ENCODE data around the gene RBM28.
"Not testable (repeated sequence)": the region's sequence is repeated elsewhere in the genome, so short reads cannot be mapped to it uniquely, and the experiment has no call there.

RBM28 gene

DNA sequence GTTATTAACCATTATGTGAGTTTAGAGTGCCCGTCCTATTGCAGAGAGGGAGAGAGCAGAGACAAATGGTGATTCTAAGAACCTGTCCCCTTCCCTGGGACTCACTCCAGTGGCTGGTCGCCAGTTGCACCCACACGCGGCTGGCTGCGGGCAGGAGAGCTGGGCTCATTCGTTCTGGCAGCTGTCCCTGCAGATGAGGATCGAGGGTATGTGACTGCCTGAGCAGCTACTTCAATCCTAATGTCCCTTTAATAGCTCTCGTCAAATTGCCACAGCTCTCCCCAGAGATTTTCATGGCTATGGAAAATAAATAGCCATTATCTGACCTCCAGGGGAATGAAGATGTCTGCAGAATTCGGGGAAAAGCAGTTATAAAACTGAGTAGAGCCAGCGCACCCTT lies 41.6 kb downstream of the RBM28 start:
- no peaks in the 10 kb centered on the region for H3K9me3 Mint-ChIP-seq
- no peaks in the 10 kb centered on the region for H3K4me1 Mint-ChIP-seq (ENCODE audit: low read depth)
- H3K36me3 Mint-ChIP-seq (ENCODE audit: low read depth), result peaks cover 29% of the 10 kb centered on the region
- no peak overlapping the region for H3K27ac Mint-ChIP-seq
- no peaks in the 10 kb centered on the region for H3K27me3 Mint-ChIP-seq
- no peak overlapping the region for H3K4me3 Mint-ChIP-seq

DNA sequence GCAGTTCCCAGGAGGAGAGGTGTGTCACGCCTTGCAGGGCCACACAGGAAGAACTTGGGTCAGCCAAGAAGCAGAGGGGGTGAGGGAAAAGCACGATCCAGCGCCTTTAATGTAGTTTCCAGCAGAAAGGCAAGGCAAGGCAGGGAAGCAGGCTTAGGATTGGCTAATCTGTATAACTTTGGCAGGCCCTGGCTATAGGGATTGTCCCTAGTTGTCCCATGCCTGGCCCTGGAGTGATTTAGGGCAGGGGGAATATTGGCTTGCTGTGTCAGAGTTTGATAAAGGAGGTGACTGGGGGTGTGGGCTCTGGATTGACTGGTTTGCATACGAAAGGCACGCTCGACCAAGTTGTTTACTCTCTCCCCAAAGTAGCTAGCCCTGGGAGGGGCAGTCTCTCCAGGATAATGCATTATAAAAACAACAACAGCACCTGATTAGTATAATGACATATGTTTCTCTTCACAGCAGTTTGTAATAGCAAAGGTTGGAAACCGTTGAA lies 44.5 kb downstream of the RBM28 start:
- Mint-ChIP-seq H3K27me3 (no peaks in the 10 kb centered on the region), H3K4me1 (ENCODE audit: low read depth) (no peaks in the 10 kb centered on the region), H3K36me3 (ENCODE audit: low read depth) (peaks cover 11% of the 10 kb centered on the region), H3K27ac (no peak overlapping the region), H3K9me3 (no peaks in the 10 kb centered on the region), H3K4me3 (no peak overlapping the region)

DNA sequence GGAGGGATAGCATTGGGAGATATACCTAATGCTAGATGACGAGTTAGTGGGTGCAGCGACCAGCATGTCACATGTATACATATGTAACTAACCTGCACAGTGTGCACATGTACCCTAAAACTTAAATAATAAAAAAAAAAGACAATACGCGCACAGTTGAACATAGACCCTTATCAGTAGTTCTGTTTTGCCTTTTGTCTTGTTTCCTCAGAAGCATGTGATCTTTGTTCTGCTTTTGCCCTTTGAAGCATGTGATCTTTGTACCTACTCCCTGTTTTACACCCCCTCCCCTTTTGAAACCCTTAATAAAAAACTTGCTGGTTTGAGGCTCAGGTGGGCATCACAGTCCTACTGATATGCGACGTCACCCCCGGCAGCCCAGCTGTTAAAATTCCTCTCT lies 45.7 kb downstream of the RBM28 start:
- not testable (repeated sequence) for H3K9me3 Mint-ChIP-seq; H3K4me3 Mint-ChIP-seq; H3K4me1 Mint-ChIP-seq (ENCODE audit: low read depth); H3K27ac Mint-ChIP-seq; H3K27me3 Mint-ChIP-seq; H3K36me3 Mint-ChIP-seq (ENCODE audit: low read depth)

DNA sequence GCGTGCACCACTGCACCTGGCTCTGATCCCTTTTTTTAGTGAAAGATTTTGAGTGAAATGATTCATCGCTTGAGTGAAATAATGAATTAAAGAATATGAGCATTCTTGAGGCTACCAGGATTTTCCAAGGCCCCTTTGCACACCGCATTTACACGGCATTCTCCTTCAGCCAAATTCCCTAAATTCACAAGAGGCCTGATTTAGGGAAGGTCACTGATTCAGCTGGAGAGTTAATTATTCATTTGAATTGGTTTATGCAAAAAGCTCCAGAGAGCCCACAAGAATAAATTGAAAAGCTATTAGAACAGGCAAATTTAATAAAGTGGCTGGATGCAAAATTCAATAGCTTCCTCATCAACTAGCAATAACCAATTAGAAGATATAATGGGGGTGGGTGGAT lies 56.2 kb downstream of the RBM28 start:
- peaks cover 24% of the 10 kb centered on the region for H3K36me3 Mint-ChIP-seq (ENCODE audit: low read depth)
- no peaks in the 10 kb centered on the region for H3K9me3 Mint-ChIP-seq
- H3K4me1 Mint-ChIP-seq (ENCODE audit: low read depth), result no peaks in the 10 kb centered on the region
- H3K4me3 Mint-ChIP-seq, result no peak overlapping the region
- H3K27ac Mint-ChIP-seq, result no peak overlapping the region
- H3K27me3 Mint-ChIP-seq, result no peaks in the 10 kb centered on the region

DNA sequence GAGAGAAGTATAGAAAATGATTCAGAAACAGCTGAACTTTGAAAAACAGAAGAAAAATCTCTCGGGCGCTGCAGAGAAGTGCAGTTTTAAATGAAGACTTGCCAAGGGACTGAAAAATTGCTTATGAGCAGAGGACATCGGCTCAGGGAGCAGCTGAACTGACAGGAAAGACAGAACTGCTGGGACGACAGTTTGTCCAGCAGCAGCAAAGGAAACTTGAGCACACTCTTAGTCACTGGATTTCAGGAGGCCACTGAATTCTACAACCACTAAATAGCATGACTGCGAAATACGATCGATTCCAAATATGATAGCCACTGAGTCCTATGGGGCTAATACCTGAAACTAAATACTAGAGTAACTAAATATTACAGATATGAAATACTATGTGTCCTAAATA lies 59.6 kb downstream of the RBM28 start:
- Mint-ChIP-seq H3K9me3 (peaks cover 12% of the 10 kb centered on the region), H3K36me3 (ENCODE audit: low read depth) (peaks cover 22% of the 10 kb centered on the region), H3K27me3 (no peaks in the 10 kb centered on the region), H3K27ac (no peak overlapping the region), H3K4me1 (ENCODE audit: low read depth) (no peaks in the 10 kb centered on the region), H3K4me3 (no peak overlapping the region)

DNA sequence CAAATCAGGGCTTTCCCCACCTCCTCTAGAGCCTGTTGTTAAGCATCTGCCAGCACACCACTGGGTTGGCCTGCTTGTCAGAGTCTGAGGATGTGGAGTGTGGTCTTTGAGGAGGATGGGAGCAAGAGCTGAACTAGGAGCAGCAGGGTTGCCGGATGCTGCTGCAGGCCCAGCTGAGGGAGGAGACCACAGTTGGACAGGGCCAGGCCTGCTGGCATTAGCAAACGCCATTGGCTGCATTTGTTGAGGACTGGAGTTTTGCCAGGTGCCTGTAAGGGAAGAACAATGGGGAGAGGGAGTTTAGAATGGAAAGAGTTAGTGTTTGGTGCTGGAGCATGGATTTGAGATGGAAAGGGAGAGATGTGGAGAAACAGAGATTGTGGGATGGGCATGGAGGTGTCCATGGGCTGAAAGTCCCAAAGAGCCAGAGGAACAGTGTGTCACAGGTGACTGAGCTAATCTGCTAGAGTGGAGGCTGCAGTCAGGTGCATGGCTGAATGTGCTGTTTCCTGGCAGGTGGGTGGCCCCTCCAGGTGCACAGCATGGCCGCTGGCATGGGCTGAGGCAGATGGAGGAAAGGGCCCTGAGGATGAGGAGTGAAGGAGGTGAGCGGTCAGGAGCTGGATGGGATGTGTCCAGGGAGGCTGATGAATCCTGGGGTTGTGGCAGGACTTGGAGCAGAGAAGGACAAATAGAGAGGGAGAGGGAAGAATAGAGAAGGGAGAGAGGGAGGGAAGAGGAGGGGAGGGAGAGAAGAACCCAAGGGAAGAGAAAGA lies 61.9 kb downstream of the RBM28 start:
- Mint-ChIP-seq H3K27me3 (no peaks in the 10 kb centered on the region), H3K4me3 (no peak overlapping the region), H3K36me3 (ENCODE audit: low read depth) (peaks cover 22% of the 10 kb centered on the region), H3K9me3 (peaks cover 12% of the 10 kb centered on the region), H3K27ac (no peak overlapping the region), H3K4me1 (ENCODE audit: low read depth) (no peaks in the 10 kb centered on the region)

DNA sequence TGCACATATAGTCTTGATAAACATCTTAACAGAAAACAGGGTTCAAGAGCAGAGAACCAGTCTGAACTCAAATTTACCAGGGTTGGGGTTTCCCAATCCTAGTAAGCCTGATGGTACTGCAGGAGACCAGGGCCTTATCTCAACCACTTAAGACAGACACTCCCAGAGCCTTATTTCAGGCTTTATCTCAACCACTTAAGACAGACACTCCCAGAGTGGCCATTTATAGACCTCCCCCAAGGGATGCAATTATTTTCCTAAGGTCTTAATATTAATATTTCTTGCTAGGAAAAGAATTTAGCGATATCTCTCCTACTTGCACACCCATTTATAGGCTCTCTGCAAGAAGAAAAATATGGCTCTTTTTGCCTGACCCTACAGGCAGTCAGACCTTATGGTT lies 63.3 kb downstream of the RBM28 start:
- not testable (repeated sequence) for H3K4me3 Mint-ChIP-seq; H3K27ac Mint-ChIP-seq; H3K27me3 Mint-ChIP-seq; H3K4me1 Mint-ChIP-seq (ENCODE audit: low read depth)
- Mint-ChIP-seq H3K36me3 (ENCODE audit: low read depth) (peaks cover 20% of the 10 kb centered on the region), H3K9me3 (peaks cover 12% of the 10 kb centered on the region)

DNA sequence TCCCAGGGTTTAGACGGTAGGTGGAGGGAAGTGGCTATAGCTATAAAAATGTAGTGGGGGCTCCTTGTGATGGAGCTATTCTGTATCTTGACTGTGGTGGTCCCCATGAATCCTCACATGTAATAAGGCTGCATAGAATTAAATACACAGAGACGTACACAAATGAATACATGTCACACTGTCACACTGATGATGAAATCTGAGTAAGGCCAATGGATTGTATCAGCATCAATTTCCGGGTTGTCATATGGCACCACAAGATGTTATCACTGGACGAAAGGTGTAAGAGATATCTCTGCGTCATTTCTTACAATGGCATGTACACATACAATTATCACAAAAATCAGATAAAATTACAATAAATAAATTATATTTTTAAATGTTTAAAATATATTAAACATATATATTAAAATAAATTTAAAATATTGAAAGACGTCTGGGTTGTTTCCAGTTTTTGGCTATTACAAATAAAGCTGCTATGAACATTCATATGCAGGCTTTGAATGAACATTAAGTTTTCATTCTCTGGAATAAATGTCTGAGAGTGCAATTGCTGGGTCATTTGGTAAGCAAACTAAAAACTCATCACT lies 64.5 kb downstream of the RBM28 start:
- Mint-ChIP-seq H3K27me3 (no peaks in the 10 kb centered on the region), H3K9me3 (peaks cover 12% of the 10 kb centered on the region), H3K4me3 (no peak overlapping the region), H3K36me3 (ENCODE audit: low read depth) (peaks cover 16% of the 10 kb centered on the region), H3K27ac (no peak overlapping the region), H3K4me1 (ENCODE audit: low read depth) (no peaks in the 10 kb centered on the region)

DNA sequence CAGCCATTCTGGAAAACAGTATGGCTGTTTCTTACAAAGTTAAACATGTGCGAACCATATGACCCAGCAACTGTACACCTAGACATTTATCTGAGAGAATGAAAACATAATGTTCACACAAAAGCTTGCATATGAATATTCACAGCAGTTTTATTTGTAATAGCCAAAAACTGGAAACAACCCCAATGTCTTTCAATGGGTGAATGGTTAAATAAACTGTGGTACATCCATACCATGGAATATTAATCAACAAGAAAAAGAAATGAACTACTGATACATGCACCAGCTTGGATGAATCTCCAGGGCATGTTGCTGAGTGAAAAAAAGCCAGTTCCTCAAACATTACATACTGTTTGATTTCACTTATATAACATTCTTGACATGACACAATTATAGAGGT lies 65.3 kb downstream of the RBM28 start:
- Mint-ChIP-seq H3K27me3 (peaks cover 1% of the 10 kb centered on the region), H3K36me3 (ENCODE audit: low read depth) (peaks cover 16% of the 10 kb centered on the region), H3K9me3 (peaks cover 12% of the 10 kb centered on the region), H3K4me1 (ENCODE audit: low read depth) (no peaks in the 10 kb centered on the region), H3K4me3 (no peak overlapping the region), H3K27ac (no peak overlapping the region)

DNA sequence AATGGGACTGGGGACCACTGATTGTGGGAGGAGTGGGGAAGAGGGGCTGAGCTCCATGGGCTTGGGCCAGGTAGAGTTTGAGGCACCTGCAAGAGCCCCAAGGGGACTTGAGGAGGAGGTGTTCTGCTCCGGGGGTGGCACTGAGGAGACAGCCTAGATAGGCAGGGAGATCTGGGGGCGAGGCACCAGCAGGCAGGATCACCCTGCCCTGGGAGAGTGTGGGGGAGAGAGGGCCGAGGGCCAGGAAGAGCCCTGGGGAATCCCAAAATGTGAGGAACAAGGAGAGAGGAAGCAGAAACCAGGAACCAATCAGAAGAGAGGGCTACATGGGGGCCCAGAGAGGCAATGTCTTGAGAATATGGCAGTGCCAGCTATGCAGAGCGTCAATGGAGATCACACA lies 68.0 kb downstream of the RBM28 start:
- Mint-ChIP-seq H3K36me3 (ENCODE audit: low read depth) (peaks cover 9% of the 10 kb centered on the region), H3K27ac (no peak overlapping the region)

DNA sequence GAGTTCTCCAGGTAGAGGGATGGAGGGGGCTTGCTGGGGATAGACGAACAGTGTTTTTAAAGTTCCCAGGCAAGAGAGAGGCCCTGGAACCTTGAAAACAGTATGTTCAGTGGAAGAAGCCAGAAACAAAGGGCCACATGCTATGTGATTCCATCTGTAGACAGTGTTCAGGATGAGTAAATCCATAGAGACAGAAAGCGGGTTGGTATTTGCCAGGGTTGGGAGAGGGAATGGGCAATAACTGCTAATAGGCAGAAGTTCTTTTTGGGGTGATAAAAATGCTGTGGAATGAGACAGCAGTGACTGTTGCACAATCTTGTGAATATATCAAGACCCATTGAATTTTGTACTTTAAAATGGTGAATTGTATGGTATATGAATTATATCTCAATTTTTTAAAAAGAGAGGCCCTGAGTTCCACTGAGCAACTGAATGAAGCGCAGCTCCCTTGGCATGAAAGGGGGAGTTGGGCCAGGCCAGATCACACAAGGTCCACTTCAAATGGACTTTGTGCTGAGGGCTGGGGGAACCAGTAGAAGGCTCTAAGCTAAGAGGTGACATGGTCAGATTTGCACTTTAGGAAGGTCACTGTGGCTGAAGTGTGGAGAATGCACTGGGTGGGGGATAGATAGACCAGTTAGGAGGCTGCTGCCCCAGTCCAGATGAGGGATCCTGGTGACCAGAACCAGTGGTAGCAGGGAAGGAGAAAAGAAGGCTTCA lies 68.7 kb downstream of the RBM28 start:
- H3K36me3 Mint-ChIP-seq (ENCODE audit: low read depth), result peaks cover 5% of the 10 kb centered on the region
- no peak overlapping the region for H3K27ac Mint-ChIP-seq
- peaks cover 18% of the 10 kb centered on the region for H3K27me3 Mint-ChIP-seq
- no peaks in the 10 kb centered on the region for H3K4me1 Mint-ChIP-seq (ENCODE audit: low read depth)
- peaks cover 7% of the 10 kb centered on the region for H3K9me3 Mint-ChIP-seq
- no peak overlapping the region for H3K4me3 Mint-ChIP-seq

More for the DNA sequence above, 68.0 kb downstream of the RBM28 start:
- H3K4me3 Mint-ChIP-seq, result no peak overlapping the region
- peaks cover 18% of the 10 kb centered on the region for H3K27me3 Mint-ChIP-seq
- H3K4me1 Mint-ChIP-seq (ENCODE audit: low read depth), result no peaks in the 10 kb centered on the region
- H3K9me3 Mint-ChIP-seq, result peaks cover 10% of the 10 kb centered on the region

DNA sequence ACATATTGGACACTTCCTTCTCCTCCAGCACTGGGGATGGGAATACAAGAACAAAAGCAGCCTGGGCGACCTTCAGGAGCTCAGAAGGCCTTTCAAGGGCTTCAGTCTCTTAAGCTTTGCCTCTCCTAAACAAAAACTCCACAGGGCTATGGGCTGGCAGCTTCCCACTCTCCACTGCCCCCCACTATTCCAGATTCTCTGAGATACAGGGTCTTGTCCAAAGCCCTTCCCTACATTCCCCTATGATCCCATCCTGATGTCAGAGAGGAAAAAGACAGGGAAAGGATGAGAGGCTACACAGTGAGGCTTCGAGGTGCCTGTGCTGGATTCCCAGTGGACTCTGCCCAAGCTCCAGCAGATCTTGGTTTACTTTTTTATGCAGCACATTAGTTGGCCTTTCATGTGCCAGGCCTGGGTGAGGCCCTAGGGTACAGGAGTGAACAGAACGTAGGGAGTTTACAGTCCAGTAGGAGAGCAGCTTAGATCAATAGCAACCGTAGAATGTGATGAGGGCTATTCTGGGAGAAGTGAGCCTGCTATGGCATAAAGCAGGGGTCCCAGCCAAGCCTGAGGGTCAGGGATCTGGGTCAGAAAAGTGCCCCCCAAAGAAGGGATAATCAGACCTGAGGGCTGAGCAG lies 69.3 kb downstream of the RBM28 start:
- H3K27me3 Mint-ChIP-seq, result peaks cover 24% of the 10 kb centered on the region
- H3K36me3 Mint-ChIP-seq (ENCODE audit: low read depth), result no peaks in the 10 kb centered on the region
- no peak overlapping the region for H3K27ac Mint-ChIP-seq
- no peak overlapping the region for H3K4me3 Mint-ChIP-seq
- H3K4me1 Mint-ChIP-seq (ENCODE audit: low read depth), result no peaks in the 10 kb centered on the region
- no peaks in the 10 kb centered on the region for H3K9me3 Mint-ChIP-seq

DNA sequence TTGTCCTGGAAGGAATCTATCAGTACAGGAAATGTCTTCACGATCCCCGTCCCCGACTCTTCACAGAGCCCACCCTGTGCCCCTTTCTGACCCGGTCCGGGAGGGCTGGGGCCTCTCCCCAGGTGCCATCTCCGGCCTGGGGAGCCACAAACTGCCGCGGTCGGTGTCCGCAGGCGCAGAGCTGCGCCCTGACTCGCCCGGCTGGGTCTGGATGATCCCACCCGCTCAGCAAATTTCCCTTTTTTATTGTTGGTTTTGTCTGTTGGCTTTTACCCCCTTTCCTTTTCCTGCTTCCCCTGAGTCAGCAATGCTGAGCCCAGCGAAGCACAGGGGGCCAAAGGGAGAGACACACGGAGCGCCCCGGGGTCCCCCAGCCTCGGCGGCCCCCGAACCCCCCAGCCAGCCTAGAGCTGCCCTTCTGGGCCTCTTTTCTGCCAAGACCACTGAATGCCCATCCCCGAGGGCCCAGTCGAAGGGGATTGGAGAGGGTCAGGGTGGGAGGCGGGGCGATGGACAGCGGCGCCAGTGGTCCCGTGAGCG lies 71.7 kb downstream of the RBM28 start:
- Mint-ChIP-seq H3K4me1 (ENCODE audit: low read depth) (no peaks in the 10 kb centered on the region), H3K4me3 (no peak overlapping the region), H3K9me3 (no peaks in the 10 kb centered on the region), H3K36me3 (ENCODE audit: low read depth) (no peaks in the 10 kb centered on the region), H3K27ac (no peak overlapping the region), H3K27me3 (peaks cover 41% of the 10 kb centered on the region)

DNA sequence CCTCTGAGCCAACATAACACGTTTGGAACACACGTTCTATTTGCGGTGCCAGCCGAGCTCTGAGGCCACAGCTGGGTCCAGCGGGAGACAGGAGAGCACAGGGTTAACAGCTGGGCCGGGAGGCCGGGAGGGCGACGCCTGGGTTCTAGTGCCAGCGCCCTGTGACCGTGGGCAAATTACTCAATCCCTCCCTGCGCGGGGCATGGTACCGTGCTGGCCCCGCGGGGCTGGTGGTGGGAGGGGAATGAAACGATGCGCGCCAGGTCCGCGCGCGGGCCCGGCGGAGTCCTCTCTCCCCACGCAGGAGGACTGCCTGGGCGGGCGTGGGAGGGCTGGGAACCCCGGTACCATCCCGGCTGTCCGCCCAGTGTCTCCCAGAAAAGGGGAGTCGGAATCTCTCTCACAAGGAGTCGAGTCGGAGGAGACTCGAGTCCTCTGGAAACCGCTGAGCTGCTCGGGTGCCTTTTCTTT lies 72.2 kb downstream of the RBM28 start:
- Mint-ChIP-seq H3K27me3 (peaks cover 41% of the 10 kb centered on the region), H3K9me3 (no peaks in the 10 kb centered on the region), H3K4me1 (ENCODE audit: low read depth) (no peaks in the 10 kb centered on the region), H3K27ac (no peak overlapping the region), H3K36me3 (ENCODE audit: low read depth) (no peaks in the 10 kb centered on the region), H3K4me3 (peak overlapping the region; percentile 46)
